OCI-LY7 (cell line): ENCODE data around the gene ZNF396.

ENCODE experiments used
- EZH2phosphoT487 ChIP-seq: fragments of 200-600 bp; sonication (generic); IDR thresholded peaks from 2 replicates; pipeline ENCODE4 v1.6.1; 2018; ENCODE audit warnings: low read depth, borderline replicate concordance, mild to moderate bottlenecking, mixed run types, antibody characterized with exemption, low read length, moderate library complexity, mixed read lengths
- TF ChIP-seq, protein P1 (sequence below): fragments of 200-600 bp; sonication (generic); conservative IDR thresholded peaks from 2 replicates; pipeline ENCODE4 v1.5.1; 2014; ENCODE audit warnings: mild to moderate bottlenecking, antibody characterized with exemption, low read length, moderate library complexity, mixed read lengths

DNA sequence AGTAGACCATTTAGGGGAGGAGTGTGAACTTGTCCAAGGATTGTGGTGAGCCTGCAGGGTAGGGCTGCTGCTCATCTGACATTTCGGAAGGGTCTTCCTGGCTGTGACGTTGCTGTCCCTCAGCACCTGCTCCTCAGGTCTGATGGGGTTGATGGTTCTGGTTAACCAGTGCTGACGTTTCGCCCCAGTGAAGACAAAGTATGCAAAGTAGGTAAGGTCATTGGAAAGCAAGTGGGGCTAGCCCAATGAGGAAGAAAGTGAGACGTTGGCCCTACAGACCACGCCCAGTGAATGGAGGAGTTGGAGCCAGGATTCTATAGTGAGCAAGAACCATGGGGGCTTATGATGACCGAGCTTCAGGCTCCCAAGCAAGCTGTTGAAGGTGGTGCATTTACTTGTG lies 33.4 kb upstream of the ZNF396 start:
- TF ChIP-seq, protein P1, sequence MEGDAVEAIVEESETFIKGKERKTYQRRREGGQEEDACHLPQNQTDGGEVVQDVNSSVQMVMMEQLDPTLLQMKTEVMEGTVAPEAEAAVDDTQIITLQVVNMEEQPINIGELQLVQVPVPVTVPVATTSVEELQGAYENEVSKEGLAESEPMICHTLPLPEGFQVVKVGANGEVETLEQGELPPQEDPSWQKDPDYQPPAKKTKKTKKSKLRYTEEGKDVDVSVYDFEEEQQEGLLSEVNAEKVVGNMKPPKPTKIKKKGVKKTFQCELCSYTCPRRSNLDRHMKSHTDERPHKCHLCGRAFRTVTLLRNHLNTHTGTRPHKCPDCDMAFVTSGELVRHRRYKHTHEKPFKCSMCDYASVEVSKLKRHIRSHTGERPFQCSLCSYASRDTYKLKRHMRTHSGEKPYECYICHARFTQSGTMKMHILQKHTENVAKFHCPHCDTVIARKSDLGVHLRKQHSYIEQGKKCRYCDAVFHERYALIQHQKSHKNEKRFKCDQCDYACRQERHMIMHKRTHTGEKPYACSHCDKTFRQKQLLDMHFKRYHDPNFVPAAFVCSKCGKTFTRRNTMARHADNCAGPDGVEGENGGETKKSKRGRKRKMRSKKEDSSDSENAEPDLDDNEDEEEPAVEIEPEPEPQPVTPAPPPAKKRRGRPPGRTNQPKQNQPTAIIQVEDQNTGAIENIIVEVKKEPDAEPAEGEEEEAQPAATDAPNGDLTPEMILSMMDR = no peak
- TF ChIP-seq EZH2phosphoT487 = no peak
